IMR-90 (cell line): ENCODE measurements around the gene PYGO2.

Experiments
- MAZ ChIP-seq: IDR thresholded peaks from 2 replicates; pipeline ENCODE4 v1.6.1; 2012; ENCODE audit warnings: low read depth, mild to moderate bottlenecking, low read length, improper control_type of control experiment, moderate library complexity, borderline replicate concordance
- SMC3 ChIP-seq: fragments of 150-350 bp; IDR thresholded peaks from 2 replicates; pipeline ENCODE4 v1.6.1; 2016; ENCODE audit warnings: low read depth, mild to moderate bottlenecking, antibody characterized with exemption, low read length, moderate library complexity
- TF ChIP-seq, protein P1 (sequence below): fragments of 150-350 bp; IDR thresholded peaks from 2 replicates; pipeline ENCODE4 v1.6.1; 2016; ENCODE audit warnings: low read depth, mild to moderate bottlenecking, low read length, moderate library complexity, borderline replicate concordance
- TF ChIP-seq, protein P2 (sequence below): conservative IDR thresholded peaks from 2 replicates; pipeline ENCODE4 v1.5.1; 2012; ENCODE audit warnings: mild to moderate bottlenecking, low read depth, low read length, improper control_type of control experiment

DNA sequence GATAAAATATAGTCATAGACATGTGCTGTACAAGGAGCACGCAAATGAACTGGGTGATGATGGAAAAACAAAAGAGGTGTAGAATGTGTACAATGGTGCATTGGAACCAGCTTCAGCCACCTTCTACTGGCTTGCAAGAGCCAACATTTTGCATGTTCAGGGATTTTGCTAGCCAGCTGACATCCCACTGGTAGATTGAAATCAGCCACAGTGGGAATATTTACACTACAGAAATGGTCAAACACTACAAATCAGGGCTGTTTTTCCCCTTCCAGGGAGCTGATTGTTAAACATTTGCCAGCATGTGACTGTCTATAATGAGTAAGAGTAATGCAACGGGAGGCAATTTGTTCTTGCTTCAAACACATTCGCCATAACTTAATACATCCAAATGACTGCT lies 48.3 kb downstream of the PYGO2 start:
- TF ChIP-seq, protein P1, sequence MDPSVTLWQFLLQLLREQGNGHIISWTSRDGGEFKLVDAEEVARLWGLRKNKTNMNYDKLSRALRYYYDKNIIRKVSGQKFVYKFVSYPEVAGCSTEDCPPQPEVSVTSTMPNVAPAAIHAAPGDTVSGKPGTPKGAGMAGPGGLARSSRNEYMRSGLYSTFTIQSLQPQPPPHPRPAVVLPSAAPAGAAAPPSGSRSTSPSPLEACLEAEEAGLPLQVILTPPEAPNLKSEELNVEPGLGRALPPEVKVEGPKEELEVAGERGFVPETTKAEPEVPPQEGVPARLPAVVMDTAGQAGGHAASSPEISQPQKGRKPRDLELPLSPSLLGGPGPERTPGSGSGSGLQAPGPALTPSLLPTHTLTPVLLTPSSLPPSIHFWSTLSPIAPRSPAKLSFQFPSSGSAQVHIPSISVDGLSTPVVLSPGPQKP = no peak
- TF ChIP-seq, protein P2, sequence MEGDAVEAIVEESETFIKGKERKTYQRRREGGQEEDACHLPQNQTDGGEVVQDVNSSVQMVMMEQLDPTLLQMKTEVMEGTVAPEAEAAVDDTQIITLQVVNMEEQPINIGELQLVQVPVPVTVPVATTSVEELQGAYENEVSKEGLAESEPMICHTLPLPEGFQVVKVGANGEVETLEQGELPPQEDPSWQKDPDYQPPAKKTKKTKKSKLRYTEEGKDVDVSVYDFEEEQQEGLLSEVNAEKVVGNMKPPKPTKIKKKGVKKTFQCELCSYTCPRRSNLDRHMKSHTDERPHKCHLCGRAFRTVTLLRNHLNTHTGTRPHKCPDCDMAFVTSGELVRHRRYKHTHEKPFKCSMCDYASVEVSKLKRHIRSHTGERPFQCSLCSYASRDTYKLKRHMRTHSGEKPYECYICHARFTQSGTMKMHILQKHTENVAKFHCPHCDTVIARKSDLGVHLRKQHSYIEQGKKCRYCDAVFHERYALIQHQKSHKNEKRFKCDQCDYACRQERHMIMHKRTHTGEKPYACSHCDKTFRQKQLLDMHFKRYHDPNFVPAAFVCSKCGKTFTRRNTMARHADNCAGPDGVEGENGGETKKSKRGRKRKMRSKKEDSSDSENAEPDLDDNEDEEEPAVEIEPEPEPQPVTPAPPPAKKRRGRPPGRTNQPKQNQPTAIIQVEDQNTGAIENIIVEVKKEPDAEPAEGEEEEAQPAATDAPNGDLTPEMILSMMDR = no peak
- no peak for TF ChIP-seq MAZ
- no peak for TF ChIP-seq SMC3
